Mammary epithelial cell (primary cell): ENCODE measurements around the gene MGST1.

Source experiments
- CTCF ChIP-seq, 2 donors: IDR thresholded peaks in 1 of 2; conservative IDR thresholded peaks in 1 of 2; 2 replicates each; pipeline ENCODE4 v1.5.1; 2011 to 2012; ENCODE audit warnings: inconsistent platforms in 2 of 2, low read length in 2 of 2, mild to moderate bottlenecking in 2 of 2, control low read depth in 1 of 2, low read depth in 1 of 2; ENCODE audit not compliant: insufficient read depth in 1 of 2; ENCODE audit errors: extremely low read depth in 1 of 2
- EZH2 ChIP-seq: IDR thresholded peaks from 2 replicates; pipeline ENCODE4 v1.6.1; 2012; ENCODE audit warnings: low read length, inconsistent platforms, borderline replicate concordance

DNA sequence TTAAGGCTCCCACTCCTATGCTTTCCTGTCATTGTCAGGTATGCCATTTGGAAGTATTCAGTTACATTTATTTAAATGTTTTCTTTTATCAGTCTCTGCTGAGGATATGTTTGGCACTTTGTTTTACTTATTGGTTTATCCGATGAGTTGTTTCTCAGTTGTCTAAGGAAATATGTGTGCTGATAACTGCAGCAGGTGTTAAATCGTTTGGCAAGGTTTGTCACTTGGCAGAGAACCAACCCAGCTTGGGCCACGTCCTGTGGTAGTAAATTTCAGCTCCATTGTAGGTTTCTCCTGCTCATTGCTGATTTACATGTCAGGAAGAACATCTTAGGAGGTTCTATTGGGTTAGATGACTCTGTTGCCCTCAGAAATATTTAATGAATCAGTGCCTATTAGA, 22.0 kb upstream of the MGST1 start:
- no peak for TF ChIP-seq CTCF (conservative IDR thresholded peaks at IDR 0.05 in 1 of 2, IDR thresholded peaks at IDR 0.05 in 1 of 2; ENCODE audit: extremely low read depth in 1 of 2, insufficient read depth in 1 of 2, low read depth in 1 of 2, low read length in 2 of 2)
- no peak for TF ChIP-seq EZH2
